Measurements from ENCODE around the gene PPIP5K2.

The PPIP5K2 gene

GRCh38 chr5:103101079-103101750, 18.9 kb upstream of the PPIP5K2 start:
- TF ChIP-seq SIN3A (IDR thresholded peaks at IDR 0.05; ENCODE audit: borderline replicate concordance, insufficient read depth, low read length), result no peak
- TF ChIP-seq FOXP2 (optimal IDR thresholded peaks at IDR 0.05; ENCODE audit: borderline replicate concordance, extremely low read depth, extremely low read length, insufficient read depth), result no peak
- no peak for TF ChIP-seq REST (IDR thresholded peaks at IDR 0.05; ENCODE audit: insufficient read depth in 1 of 2, low read depth in 2 of 2, low read length in 2 of 2)
- TF ChIP-seq TAF1 (IDR thresholded peaks at IDR 0.05; ENCODE audit: borderline replicate concordance, insufficient read depth, low read length), result no peak
- no peak for TF ChIP-seq POLR2AphosphoS5 (IDR thresholded peaks at IDR 0.05; ENCODE audit: low read depth, low read length)

GRCh38 chr5:103102234-103102633, 17.9 kb upstream of the PPIP5K2 start:
- no peak for TF ChIP-seq REST (IDR thresholded peaks at IDR 0.05; ENCODE audit: insufficient read depth in 1 of 2, low read depth in 2 of 2, low read length in 2 of 2)
- TF ChIP-seq TAF1 (IDR thresholded peaks at IDR 0.05; ENCODE audit: borderline replicate concordance, insufficient read depth, low read length), result no peak
- TF ChIP-seq SIN3A (IDR thresholded peaks at IDR 0.05; ENCODE audit: borderline replicate concordance, insufficient read depth, low read length), result no peak
- no peak for TF ChIP-seq FOXP2 (optimal IDR thresholded peaks at IDR 0.05; ENCODE audit: borderline replicate concordance, extremely low read depth, extremely low read length, insufficient read depth)
- no peak for TF ChIP-seq POLR2AphosphoS5 (IDR thresholded peaks at IDR 0.05; ENCODE audit: low read depth, low read length)

- TF ChIP-seq TAF1 (IDR thresholded peaks at IDR 0.05; ENCODE audit: borderline replicate concordance, insufficient read depth, low read length), result no peak
- TF ChIP-seq REST (IDR thresholded peaks at IDR 0.05; ENCODE audit: insufficient read depth in 1 of 2, low read depth in 2 of 2, low read length in 2 of 2), result no peak
- TF ChIP-seq POLR2AphosphoS5 (IDR thresholded peaks at IDR 0.05; ENCODE audit: low read depth, low read length), result no peak
- TF ChIP-seq SIN3A (IDR thresholded peaks at IDR 0.05; ENCODE audit: borderline replicate concordance, insufficient read depth, low read length), result no peak
These were observed 12.0 kb upstream of the PPIP5K2 start for GRCh38 chr5:103108086-103108485.

- no peak for TF ChIP-seq FOXP2 (optimal IDR thresholded peaks at IDR 0.05; ENCODE audit: borderline replicate concordance, extremely low read depth, extremely low read length, insufficient read depth)
- TF ChIP-seq TAF1 (IDR thresholded peaks at IDR 0.05; ENCODE audit: borderline replicate concordance, insufficient read depth, low read length), result no peak
- no peak for TF ChIP-seq POLR2AphosphoS5 (IDR thresholded peaks at IDR 0.05; ENCODE audit: low read depth, low read length)
- TF ChIP-seq SIN3A (IDR thresholded peaks at IDR 0.05; ENCODE audit: borderline replicate concordance, insufficient read depth, low read length), result no peak
- no peak for TF ChIP-seq REST (IDR thresholded peaks at IDR 0.05; ENCODE audit: insufficient read depth in 1 of 2, low read depth in 2 of 2, low read length in 2 of 2)
These were observed 10.8 kb upstream of the PPIP5K2 start for GRCh38 chr5:103109277-103109676.

Data from PFSK-1 (cell line).